NCI-H187 (cell line): ENCODE data around the gene FREM1.
A peak's percentile ranks its signal among the peaks of the same experiment; 100 is the strongest.

Source experiments
- DNase-seq, 2 experiments: peaks; one replicate each; lab custom pipeline; 2025; lab: John Stamatoyannopoulos, UW

The FREM1 gene

DNA sequence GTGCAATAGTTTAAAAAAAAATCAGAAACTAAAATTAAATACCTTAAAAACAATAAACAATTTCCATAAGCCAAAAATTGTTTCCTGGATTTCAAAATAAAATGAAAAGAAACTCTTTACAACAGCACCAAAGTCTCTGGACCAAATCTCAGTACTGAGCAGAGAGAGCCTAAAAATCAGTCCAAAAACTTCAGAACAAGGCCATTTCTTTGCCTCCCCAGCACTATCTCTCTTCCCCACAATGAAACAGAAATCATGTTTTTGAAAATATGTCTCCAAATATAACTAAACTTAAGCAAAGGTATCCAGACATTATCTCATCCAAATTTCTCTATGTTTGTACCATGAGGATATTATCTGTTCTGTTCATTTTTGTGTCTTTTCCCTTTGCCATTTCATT, 1.0 kb downstream of the FREM1 start:
- no peak for DNase-seq

DNA sequence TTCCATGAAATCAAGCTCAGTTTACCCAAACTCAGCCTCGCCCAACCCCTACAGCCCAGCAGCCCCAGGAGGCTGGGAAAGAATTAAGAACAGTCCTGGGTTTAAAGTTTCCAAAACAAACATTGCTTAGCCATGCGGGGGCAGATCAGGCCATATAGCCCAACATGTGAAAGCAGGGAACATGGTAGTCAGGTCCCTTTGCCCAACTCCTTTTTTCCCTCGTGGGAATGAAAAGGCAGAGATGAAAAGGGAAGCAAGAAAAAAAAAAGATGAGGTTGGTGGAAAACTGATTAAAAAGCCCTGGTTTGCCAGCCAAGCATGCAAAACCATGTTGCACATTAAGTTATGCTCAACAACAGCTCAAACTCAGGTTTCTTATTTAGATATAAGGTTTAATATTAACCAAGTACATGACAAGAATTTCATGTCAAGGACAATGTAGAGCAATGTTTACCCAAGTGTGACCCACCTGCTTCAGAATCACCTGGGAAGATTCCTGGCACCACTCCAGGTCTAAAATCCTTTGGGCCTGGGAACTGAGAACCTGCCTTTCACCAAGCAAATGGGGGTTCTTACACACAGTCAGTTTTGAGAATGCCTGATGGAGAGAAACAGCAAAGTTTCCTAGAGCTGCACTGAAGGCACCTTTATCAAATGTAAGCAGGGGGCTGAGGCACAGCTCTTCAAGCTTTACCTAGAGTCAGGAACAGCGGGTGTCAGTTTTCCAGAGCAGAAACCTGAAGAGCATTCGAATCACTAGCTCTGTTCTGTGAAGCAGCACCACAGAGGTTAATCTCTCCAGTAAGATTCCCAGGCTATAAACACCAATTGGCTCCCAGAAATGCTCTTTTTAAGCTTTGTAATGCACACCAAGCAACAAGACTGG, 1.7 kb downstream of the FREM1 start:
- peak in 1 of 2 experiments; percentile 24 for DNase-seq

DNA sequence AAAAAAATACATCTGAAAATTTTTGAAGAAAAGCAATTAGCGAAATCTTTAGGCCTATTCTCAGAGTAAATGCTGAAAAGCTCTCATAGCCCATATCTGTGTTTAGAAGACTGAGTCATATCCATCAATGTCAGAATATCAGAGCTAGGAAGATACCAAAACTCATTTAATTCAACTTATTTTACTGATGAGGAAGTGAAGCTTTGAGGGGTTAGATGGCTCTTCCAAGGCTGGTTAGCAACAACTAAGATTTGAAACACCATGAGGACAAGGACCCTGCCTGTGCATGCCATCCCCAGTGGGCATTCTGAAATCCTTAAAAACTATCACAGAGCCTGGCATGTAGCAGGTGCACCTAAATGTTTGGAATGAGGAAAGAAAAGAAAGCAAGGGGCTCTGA, 2.5 kb downstream of the FREM1 start:
- DNase-seq = no peak

DNA sequence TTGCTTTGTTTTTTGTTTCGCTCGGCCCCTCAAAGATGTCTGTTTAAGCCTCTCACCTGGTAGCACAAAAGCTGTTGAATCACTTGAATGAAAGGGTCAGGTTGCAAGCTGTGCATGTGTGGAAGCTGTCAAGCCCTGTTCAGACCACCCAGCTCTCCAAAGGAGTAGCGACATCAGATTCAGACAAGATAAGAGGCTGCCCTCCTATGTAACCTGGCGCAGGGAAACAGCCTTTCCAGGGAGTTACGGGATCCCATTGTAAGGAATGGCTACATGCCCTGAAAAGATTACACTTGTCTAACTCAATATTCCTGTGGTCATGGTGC, 2.9 kb downstream of the FREM1 start:
- peak in 1 of 2 experiments; percentile 5 for DNase-seq

DNA sequence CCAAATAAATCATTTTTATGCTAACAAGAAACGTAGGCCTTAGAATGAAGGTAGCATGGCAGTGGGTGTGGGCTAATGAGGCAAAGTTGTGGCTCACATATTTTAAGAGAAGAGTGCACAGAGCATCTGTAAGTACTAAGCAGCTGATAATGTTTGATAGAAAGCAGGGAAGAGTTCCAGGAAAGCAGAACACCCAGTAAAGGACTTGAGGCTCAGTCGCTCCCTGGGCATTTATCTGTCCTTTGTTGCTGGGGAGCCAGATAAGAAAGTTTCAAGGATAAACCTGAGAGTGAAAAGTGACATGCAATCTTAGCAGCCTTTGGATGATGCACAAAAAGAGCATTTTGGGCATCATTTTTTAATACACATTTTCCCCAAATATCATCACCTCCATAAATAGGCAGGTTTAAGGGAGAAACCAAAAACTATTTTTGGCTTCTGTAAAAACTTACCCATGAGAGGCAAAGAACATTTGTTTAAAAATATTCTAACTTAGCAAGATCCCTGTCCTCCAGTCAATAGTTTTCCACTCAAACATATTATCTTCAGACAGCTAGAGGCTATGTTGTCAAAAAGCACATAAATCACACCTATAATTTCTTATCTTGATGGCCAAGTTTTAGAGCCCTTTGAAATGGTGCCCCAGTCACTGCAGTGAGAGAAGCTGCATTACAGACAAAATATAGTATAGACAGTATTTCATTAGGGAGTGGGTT, 3.4 kb downstream of the FREM1 start:
- no peak for DNase-seq

DNA sequence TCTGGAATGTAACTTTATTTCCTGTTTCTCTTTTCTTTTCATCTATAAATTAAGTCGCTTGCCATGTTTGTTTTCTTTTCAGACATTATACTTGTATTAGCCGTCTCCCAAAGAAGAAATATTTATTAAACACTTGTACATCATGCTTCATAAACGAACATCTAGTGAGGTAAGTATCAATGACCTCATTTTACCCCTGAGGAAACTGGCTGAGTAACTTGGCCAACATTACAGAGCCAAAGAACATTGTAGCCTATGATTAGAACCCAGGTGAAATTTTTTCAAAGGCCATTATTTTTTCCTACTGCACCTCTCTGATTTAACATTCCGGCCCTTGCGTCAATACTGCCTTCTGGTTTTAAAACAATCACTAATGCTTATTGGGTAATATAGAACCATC, 4.2 kb downstream of the FREM1 start:
- no peak for DNase-seq

DNA sequence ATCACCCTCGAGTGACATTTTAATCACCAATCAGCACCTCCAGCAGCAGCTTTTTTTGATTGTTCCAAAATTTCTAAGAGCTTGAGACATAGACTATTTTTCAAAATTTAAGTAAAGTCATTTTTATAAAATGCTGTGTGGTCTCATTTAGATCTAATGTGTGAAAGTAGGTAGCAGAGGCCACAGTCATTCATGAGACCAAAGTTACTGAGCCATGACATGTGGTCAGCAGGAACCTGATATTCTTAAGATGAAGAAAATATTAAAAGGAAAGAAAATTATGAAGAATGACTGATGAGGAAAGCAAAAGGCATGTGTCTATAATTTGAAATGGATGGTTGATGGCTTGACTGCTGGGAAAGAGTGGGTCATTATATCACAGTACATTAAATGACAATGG, 7.2 kb downstream of the FREM1 start:
- DNase-seq = no peak

DNA sequence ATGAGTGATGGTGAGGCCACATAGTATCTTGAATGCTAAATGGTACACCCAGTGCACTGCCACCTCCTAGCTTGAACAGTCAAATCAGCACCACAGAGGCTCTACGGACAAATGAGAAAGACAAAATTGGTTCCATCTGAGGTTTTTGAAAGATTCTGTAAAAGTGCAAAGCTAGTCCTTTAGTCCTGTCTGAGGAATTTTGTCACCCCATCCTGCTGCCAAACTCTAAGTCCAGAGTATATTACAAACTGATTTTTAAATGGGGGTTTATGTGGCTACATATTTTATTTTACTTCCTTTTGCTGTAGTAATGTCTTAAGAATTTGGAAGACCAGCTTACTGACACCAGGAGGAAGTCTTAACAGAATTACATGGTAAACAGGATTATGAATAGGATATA, 7.7 kb downstream of the FREM1 start:
- DNase-seq = no peak

DNA sequence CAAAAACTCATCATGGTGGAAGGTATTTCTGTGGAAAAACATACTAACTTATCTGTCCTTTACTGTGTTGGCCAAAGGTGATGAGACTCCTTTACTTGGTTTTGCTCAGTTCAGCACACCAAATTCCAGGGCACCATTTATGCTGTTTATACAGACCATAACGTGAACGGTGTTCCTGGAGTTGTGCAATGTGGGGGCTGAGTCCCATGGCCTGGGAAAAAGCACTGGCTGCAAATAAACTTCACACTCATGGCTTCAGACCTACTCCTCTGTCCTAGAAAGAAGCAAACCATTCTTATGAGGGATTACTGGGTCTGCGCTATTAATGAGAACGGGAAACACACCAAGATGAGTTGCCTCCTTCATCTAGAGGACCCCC, 10.4 kb downstream of the FREM1 start:
- DNase-seq = no peak

DNA sequence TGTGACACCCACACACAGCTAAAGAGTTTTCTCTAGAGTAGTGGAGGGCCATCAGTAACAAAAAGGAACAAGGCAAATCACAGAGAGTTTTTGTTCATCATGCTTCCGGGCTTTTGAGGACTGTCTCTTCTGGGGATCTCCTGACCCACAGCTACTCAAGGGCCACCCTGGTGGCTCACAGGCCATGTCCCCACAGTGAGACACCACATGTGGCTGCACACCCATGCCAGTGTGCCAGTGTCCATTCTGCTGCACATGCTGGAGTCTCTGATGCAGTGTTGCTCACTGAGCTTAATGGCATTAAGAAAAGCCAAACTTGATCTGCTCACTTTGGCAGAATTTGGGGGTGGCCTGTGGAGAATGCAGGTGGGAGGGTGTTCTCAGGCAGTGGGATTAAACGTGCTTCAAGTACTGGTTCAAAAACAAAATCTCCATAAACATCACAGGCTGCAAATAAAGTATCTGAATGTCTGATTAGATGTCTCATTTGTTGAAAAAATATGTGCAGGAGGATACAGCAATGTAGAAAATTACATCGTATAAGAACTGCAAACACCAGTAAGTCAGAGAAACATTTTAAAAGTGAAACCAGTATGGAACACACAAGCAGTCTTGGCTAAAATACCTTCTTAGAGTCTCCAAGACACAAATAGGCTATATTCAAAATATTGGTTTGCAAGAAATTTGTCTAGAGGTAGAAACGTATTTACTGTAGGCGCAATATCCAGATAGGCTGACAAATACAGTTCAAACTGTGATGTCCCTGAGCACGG, 11.0 kb downstream of the FREM1 start:
- no peak for DNase-seq

DNA sequence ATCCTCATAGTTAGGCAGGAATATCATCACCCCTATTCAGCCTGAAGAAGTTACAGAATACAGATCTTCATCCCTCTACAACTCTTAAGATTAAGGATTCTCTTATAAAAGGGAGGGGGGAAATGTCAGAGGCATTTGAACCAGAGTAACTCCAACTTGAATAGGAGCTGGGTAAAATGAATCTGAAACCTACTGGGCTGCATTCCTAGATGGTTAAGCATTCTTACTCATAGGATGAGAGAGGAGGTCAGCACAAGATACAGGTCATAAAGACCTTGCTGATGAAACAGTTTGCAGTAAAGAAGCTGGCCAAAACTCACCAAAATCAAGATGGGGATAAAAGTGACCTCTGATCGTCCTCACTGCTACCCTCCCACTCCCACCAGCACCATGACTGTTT, 14.4 kb downstream of the FREM1 start:
- no peak for DNase-seq

DNA sequence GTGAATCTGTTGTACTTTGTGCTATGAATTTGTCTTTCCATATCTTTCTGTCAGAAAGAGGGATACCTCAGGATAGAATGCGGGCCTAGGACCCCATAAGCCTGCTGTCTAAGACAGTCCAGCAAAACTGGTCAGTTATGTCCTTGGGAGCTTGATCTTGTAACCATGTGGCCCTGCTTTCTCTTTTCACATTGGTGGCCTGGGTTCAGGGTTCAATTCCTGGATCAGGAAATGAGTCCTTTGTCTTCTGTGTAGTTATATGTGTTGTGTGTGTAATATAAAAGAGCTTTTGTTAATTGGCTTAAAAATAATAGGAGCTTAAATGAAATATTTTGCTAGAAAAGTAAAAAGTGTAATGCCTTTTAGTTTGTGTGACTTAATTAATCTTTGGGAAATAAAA, 16.9 kb downstream of the FREM1 start:
- no peak for DNase-seq

DNA sequence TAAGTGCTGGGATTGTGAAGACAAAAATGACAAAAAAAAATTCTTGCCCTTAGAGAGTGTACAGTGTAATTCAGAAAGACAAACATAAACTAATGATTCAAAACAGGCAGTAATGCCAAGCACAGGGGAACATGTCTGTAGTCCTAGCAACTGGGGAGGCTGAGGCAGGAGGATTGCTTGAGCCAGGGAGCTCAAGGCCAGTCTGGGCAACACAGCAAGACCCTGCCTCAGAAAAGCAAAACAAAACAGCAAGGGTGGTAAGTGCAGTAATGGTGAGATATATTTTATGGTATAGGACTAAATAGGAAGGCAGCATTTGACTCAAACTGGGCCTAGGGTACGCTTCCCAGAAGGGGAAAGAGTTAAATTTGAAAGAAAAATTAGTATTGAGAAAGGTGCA, 18.9 kb downstream of the FREM1 start:
- no peak for DNase-seq

DNA sequence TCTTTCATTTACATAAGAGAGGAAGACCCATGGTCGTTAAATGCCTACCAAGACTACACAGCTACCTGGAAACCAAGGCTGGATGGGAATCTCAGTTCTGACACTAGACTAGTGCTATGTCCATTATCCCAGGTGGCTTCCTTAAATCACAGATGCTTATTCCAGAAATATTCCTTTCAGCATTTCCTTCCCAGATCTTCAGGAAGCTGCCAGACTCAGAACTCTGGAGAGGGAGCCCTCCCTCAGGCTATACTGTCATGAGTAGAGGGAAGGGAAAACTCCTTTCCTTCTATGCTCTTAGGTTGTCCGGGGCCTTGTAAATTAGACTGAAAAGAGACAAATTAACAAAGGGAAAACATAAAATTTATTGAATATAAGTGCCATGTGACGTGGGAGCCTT, 20.8 kb downstream of the FREM1 start:
- no peak for DNase-seq

DNA sequence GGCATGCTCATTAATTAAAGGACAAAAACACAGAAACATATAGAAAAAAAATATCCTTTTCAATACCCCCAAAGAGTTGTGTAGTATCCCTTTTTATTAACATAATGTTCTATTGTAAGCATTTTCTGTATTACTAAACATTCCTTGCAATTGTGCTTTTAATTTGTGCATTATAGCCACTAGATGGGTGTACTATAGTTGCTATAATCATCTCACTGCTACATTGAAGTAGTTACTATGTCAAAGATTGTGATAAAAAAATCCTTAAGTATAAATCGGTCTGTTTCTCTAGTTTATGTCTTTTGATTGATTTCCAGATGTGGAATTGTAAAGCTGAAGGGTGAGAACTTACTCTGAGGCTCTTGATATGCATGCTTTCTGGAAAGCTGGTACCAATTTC, 21.4 kb downstream of the FREM1 start:
- DNase-seq = no peak

DNA sequence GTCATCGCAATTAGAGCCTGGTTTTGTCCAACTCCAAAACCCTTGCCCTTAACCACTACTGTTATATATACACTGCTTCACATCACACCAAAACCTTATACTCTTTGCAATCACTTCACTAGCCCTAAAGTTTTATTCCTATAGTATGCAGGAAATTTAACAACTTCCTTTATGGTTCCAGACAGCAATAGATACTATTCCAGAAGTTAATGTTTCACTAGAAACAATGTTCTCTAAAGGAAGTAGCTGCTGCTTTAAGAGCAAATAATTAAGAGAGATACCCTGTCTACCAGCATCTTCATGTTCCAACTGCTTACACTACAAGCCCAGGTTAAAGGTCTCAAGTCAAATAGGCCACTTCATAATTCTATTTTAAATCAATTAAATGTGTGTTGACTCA, 22.0 kb downstream of the FREM1 start:
- no peak for DNase-seq

DNA sequence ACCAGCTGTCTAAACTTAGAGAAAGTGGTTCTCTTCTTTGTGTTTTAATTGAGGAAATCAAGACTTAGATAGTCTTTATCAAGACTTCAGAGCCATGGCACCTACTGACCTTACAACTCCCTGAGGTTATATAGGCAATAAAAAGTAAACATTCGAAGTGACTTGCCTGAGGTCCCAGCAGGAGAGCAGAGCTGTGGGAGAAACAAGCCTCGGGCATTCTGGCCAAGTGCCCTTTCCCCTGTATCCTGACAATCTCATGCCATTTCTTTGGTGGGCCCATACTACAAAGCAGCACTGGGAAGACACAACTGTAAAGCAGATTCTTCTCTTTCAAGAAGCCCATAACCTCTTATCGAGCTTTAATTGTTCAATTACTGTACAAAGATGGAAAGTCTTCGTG, 23.1 kb downstream of the FREM1 start:
- DNase-seq = no peak

DNA sequence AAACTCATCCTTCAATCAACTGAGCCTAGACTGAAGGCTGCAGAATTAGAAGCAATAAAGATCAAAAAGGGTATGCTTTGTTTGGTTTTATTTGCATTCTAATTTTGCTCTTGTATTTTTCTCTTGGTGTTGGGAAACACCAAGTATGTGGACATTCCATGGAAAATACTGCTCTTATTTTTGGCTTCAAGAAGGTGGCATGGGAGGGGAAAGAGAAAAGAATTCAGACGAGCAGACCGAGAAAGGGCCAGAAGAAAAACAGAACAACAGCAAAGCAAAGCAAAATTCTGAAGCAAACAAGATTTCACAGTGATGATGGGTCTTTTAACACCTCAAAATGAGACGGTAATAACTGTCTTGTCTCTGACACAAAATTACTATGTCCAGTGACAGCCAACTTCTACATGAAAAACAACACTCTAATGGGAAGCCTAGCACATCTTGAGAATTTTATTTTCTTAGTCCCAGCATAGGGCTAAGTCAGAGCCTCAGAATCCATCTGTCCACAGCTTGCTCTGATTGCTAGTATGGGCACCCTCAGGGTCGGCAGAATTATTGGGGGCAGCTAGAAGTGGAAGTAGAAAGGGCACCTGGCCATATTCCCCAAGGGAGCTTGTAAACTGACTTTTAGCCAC, 26.8 kb downstream of the FREM1 start:
- no peak for DNase-seq

DNA sequence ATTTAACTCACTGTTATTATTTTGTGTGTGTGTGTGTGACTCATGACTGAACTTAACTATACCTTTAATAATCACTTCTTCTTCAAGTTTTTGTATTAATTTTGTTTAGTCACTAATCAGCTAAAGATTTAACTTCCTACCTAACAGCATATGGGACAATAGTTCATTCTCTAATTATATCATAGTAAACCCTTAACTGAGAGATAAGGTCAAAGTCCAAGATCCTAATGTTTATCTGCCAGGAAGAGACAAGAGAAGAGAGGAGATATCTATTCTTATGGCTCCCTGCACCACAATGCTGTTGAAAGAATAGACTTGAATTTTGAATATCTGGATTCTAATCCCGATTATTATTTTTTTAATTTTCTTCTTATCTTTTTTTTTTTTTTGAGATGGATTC, 28.1 kb downstream of the FREM1 start:
- DNase-seq = no peak

DNA sequence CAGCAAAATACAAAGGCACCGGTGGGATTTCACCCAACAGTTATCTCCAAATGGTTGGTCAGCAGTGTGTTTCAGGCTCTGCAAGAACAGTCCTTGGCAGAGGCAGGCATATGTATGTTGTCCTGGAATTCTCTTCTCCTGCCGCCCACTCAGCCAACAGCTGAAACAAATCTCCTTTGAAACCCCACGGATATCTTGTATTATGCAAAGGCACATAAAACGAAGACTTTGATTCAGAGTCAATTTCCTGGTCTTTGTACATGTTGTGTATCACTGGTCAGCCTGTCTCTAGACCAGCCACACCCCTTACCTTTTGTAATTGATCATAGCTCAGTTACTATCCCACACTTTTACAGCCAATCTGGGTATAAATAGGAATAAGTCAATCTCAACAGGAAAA, 29.2 kb downstream of the FREM1 start:
- DNase-seq = no peak

DNA sequence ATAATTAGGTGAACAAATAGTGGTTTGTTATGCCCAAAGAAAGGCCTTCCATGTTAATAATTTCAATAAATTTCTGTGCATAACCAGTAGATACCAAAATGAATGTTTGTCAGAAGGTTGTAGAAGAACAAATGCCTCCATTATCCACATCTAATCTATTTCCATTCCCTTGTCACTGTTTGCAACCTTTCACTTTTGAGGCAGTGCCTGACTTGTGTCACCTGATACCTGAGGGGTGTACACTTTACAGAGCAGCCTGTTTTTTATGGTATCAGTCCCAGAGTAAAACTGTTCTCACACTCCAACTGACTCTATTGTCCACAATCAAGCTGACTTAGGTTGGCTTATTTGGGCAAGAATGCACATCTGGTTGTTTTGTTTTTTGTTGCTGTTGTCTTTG, 40.1 kb downstream of the FREM1 start:
- no peak for DNase-seq

DNA sequence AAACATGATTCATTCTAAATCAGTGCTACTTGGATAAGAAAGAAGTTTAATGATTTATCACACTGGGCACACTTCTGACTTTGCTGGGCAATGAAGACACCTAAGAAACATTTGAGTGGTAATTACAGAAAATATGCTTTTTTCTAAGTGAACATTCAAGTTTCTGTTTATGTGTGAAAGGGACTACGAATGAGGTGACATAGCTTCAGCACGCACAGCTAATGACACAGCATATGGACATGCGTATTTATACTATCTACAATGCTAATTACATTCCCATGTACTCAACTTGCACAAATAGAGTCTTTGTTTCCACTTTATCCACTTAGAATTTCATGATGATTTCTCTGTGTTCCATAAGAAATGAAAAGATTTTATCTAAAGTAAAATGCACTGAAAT, 40.6 kb downstream of the FREM1 start:
- no peak for DNase-seq
